Measurements from ENCODE around the gene CDK6. TPM values are rescaled to one million over a fixed set of nuclear protein-coding genes. Genes with fewer than 3 reads are reported as not detected.
A peak's percentile ranks its signal among the peaks of the same experiment; 100 is the strongest.

The CDK6 gene
- total and polyA plus RNA-seq, 4 donors: 1.6 to 66.4 (median 12.1) TPM

- DNase-seq (no peak), ATAC-seq (ENCODE audit: insufficient read depth, low FRiP score) (no peak)
- no peak overlapping the region for H3K27ac ChIP-seq (ENCODE audit: low read depth in 1 of 2, low read length in 1 of 2)
- H3K4me1 ChIP-seq (ENCODE audit: control insufficient read depth in 5 of 5, insufficient read depth in 5 of 5, low read length in 5 of 5): peaks cover 0 to 32% (median 6%) of the 10 kb centered on the region in 5 donors
- H3K36me3 ChIP-seq (ENCODE audit: control insufficient read depth in 4 of 4, insufficient read depth in 4 of 4, low read length in 4 of 4): peaks cover 0 to 5% (median 0%) of the 10 kb centered on the region in 4 donors
- no peak for TF ChIP-seq CTCF (IDR thresholded peaks at IDR 0.05; ENCODE audit: control extremely low read depth, extremely low read depth)
- H3K27me3 ChIP-seq (ENCODE audit: control insufficient read depth in 3 of 3, insufficient read depth in 3 of 3, low read length in 2 of 3): no peaks in the 10 kb centered on the region
- no peak overlapping the region for H3K9ac ChIP-seq (ENCODE audit: insufficient read depth in 1 of 2, low read length in 2 of 2)
- WGBS, 2 donors: 83 to 86% methylated on average over 6 of the region's 6 CpGs
- peaks cover 0 to 5% (median 2%) of the 10 kb centered on the region in 4 donors for H3K9me3 ChIP-seq (ENCODE audit: control insufficient read depth in 4 of 4, insufficient read depth in 3 of 4, low read length in 3 of 4)
- no peak overlapping the region for H3K4me3 ChIP-seq
Measured at GRCh38 chr7:92811158-92811557, 25.2 kb downstream of the CDK6 start.

DNA sequence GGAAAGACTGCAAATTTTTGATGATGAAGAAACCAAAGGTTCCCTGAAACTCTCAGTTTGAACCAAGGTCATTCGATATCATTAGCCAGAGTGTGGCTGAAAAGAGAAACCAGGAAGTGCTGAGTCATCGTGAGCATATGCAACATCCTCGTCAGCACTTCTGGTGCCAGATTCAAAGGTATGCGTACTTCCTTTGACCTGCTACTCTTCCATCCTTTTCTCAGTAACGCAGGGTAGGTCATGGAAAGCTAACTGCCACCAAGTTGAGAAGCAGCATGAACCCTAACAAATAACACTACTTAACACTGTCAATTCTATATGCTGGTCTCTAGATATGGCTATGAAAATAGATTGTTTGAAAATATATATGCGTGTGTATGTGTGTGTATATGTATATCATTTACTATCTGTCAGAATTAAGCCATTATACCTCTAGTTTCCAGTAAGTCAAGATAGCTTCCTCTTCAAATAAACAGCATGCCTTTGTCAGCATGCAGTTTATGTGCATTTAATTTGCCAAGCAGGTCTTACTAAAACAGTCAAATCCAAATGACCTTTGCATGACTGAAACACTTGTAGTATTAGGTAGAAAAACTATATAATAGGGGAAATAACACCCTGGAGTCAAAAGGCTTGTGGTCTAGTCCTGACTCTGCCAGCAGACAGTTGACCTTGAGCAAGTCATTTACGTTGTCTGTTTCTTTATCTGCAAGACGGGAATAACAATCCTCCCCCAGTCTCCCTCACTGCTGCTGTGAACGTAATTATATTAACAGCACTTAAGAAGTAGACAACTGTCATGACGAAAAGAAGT lies 26.4 kb downstream of the CDK6 start:
- no peak for TF ChIP-seq CTCF (IDR thresholded peaks at IDR 0.05; ENCODE audit: control extremely low read depth, extremely low read depth)
- Histone ChIP-seq H3K36me3 (ENCODE audit: control insufficient read depth in 4 of 4, insufficient read depth in 4 of 4, low read length in 4 of 4) (no peaks in the 10 kb centered on the region), H3K9ac (ENCODE audit: insufficient read depth in 1 of 2, low read length in 2 of 2) (no peak overlapping the region), H3K27me3 (ENCODE audit: control insufficient read depth in 3 of 3, insufficient read depth in 3 of 3, low read length in 2 of 3) (no peaks in the 10 kb centered on the region), H3K9me3 (ENCODE audit: control insufficient read depth in 4 of 4, insufficient read depth in 3 of 4, low read length in 3 of 4) (no peaks in the 10 kb centered on the region), H3K4me1 (ENCODE audit: control insufficient read depth in 5 of 5, insufficient read depth in 5 of 5, low read length in 5 of 5) (peaks cover 0 to 32% (median 6%) of the 10 kb centered on the region in 5 donors), H3K4me3 (no peak overlapping the region), H3K27ac (ENCODE audit: low read depth in 1 of 2, low read length in 1 of 2) (peak overlapping the region in 1 of 2 donors; percentile 7)
- WGBS, 2 donors: 27 to 32% methylated on average over 10 of the region's 10 CpGs
- peak; percentile 55 to 90 (median 82) for DNase-seq
- ATAC-seq (ENCODE audit: insufficient read depth, low FRiP score): peak; percentile 76

GRCh38 chr7:92809397-92809759 lies 27.0 kb downstream of the CDK6 start:
- Histone ChIP-seq H3K9ac (ENCODE audit: insufficient read depth in 1 of 2, low read length in 2 of 2) (no peak overlapping the region), H3K27ac (ENCODE audit: low read depth in 1 of 2, low read length in 1 of 2) (peak overlapping the region in 1 of 2 donors; percentile 70), H3K4me3 (no peak overlapping the region), H3K9me3 (ENCODE audit: control insufficient read depth in 4 of 4, insufficient read depth in 3 of 4, low read length in 3 of 4) (no peaks in the 10 kb centered on the region), H3K36me3 (ENCODE audit: control insufficient read depth in 4 of 4, insufficient read depth in 4 of 4, low read length in 4 of 4) (no peaks in the 10 kb centered on the region), H3K4me1 (ENCODE audit: control insufficient read depth in 5 of 5, insufficient read depth in 5 of 5, low read length in 5 of 5) (peaks cover 0 to 32% (median 6%) of the 10 kb centered on the region in 5 donors), H3K27me3 (ENCODE audit: control insufficient read depth in 3 of 3, insufficient read depth in 3 of 3, low read length in 2 of 3) (no peaks in the 10 kb centered on the region)
- no peak for DNase-seq
- TF ChIP-seq CTCF (IDR thresholded peaks at IDR 0.05; ENCODE audit: control extremely low read depth, extremely low read depth): no peak
- peak; percentile 36 for ATAC-seq (ENCODE audit: insufficient read depth, low FRiP score)

Measured in lung (tissue), 12 donors.